GM18499 (cell line): ENCODE results near the gene INMT.

Source experiments
- ATAC-seq: cut with Tn5 transposase; IDR thresholded peaks from one replicate; pipeline ENCODE4 v1.9.1; 2021; ENCODE audit warnings: moderate number of reproducible peaks; ENCODE audit not compliant: insufficient read depth, unreplicated experiment

The INMT gene

DNA sequence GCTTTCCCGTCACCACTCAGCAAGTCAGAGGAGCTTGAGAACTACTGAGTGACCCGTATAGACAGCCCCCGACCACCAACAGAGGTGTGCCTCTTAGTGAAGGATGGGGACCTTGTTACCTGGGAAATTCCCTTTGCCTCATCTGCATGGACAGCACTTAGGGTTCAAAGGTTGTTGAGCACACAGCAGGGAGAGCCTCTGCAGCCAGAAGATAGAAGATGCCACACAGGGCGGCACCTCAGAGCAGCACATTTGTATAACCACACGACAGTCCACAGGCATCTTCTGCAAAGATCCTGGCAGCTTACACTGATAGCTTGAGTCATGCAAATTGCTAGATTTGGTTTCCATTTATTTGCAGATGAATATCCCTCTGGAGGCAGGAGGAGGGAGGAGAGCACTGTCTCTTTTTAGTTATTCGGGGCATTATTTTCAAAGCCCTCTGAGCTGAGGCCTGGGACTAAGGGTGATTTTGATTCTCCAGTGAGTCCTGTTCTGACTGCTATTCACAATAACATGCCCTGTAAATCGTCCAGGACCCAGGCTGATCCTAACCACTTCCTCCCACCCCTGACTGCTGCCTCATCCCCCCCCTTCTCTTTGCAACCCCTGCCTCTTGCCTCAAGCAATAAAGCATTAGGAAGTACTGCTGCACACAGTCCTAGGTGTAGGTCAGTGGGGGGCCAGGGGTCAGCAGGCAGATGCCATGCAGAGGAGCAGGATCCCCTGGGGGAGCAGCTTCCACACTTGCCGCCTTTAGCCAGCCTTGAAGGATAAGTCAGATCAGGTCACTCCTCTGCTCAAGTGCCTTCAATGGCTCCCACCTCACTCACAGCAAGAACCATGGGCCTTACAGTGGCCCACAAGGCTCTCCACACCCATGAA lies 24.6 kb upstream of the INMT start:
- ATAC-seq = no peak

DNA sequence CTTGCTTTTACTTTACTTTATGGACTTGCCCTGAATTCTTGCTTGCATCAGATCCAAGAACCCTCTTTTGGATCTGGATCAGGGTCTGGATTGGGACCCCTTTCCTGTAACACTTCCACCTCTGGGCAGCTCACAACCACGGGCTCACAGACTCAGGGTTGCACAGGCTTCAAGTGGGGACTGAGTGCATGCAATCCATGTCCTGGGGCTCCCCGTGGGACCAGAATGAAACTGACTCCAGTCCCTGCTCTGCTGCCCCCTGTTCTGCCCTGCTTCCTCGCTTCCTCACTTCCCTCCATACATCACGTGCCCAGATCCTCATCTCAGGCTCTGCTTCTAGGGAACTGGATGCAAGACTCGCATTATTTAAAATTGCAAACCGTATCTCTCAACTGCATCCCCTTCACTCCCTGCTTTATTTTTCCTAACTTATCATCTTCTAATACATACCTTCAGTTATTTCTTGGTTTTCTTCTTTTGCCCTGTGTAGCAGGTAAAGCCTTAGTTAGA lies 23.3 kb upstream of the INMT start:
- ATAC-seq = no peak

DNA sequence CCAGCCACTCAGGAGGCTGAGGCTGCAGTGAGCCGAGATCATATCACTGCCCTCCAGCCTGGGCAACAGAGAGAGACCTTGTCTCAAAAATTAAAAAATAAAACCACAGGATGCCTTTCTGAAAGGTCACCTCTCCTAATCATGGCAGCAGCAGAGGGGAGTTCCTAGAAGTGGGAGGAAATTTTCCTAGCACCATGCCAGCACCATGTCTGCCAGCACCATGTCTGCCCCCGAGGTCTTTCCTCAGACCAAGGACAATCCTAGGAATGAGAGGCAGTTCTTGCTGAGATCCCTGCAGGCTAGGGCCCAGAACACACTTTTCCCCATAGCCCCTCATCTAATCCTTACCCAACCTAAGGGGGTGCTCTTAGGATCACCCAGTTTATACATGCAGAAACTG lies 22.3 kb upstream of the INMT start:
- ATAC-seq = no peak

DNA sequence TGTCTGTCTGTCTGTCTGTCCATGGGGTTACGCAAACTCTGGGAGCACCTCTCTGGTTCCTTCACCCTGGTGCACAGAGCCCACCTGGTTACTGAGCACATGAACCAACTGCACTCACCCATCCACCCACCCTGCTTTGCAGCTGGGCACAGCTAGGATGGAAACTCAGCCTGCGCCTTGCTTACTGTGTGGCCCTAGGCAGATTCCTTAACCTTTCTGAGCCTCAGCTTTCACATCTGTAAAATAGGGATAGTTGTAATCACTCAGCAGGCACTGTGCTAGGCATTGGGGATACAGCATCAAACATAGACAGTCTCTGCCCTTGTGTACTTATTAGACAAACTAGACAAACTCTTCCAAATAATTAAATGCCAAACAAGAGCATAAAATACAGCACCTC lies 21.8 kb upstream of the INMT start:
- no peak for ATAC-seq

DNA sequence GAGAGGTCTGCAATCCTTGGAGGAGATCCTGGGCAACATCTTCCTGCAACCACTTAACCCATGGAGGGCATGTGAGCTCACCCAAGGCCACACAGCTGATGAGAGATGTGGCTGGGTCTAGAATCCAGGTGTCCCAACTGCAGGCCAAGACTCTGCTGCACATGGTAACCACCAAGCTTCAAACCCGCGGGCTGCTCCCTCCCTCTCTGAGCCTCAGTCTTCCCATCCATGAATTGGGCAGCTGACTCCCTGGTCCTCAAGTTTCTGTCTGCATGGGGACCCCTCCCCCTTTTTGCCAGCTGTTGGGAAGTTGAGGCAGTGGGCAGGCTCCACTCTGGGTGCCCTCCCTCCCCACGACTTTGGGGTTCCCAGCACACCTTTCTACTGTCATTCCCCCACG lies 20.9 kb upstream of the INMT start:
- ATAC-seq = no peak

DNA sequence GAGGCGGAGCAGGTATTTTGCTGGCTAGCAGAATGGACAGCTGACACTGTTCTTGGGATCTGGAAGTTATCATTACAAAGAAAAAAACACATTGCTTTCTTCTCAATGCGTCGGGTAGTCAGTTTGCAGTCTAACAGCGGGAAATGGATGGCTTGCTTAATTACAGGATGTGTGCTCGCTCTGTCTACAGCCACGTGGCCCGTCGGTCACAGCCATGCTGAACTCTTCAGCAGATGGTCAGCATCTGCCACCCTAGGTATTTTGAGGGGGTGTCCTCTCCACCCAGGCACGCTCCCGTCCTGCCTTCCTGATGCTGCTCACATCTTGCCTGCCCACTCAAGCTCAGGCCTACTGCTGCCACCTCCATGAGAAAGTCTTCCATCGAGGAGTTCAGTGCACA lies 20.4 kb upstream of the INMT start:
- ATAC-seq = no peak

DNA sequence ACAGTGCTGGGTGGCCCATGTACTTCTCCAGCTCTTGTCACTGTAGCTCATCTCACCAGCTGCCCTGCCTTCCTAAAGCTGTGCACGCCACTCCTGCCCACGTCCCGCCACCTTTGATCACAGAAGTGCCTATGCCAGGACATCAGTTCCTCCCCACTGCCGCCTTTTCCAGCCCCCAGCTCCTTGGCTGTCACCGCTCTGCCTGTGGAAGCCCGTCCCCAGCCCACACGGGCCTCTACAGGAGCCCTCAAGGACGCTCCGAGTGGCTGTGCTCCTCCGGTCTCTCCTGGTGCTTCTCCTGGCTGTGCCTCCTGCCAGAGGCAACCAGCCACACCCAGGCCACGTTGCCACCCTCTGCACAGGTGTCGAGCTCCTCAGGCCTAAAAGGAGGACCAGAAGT lies 19.3 kb upstream of the INMT start:
- no peak for ATAC-seq

DNA sequence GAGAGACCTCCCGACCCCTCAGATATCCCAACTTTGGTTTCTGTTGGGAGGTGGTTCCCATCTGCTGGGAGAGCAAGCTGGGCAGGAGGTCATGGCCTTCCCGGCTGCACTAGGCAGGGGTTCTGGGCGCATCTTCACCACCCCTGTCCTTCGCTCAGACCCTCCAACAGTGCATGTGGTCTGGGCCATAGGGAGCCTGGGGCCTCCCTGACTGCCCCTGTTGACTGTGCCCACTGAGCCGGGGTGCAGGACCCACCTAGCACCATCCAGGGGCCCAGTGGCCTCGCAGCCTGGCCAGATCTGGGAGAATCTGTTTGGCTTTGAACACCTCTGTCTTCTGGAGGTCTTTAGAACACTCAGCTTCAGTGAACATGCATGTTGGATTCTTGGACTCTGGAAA lies 18.7 kb upstream of the INMT start:
- no peak for ATAC-seq

DNA sequence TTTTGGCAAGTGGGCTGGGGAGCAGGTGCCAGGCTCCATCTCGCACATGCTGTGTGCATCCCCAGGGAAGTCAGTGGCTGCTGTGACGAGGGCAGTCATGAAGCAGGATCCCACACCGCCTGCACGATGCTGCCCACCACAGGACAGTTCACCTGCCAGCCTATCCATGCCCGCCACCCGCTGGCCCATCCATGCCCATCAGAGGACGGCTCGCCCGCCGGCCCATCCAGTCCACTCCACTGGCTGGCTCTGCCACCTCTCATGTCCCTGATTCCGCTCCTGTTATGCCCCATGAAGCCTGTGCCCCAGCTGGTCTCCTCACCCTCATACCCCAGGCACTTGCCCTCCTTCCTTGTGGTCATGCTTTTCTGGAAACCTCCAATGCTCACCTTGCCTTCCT lies 18.2 kb upstream of the INMT start:
- ATAC-seq = no peak

DNA sequence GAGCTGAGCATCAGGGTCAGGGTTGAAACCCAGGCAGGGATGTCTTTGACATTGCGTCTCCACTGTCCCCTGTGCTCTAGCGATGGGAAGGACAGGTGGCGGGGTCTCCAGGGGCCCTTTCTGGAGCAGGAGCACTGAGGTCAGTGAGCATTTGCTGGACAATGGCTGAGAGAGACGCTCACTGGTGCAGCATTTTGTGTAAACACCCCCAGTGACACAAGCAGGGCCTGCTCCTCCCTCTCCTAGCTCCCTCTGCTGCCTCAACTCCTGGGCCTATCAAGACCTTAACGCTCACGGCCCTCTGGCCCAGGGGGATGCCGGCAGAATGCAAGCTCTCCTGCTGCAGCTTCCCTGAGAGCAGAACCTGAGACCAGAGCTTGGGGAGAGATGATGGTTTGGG lies 17.4 kb upstream of the INMT start:
- ATAC-seq = no peak

DNA sequence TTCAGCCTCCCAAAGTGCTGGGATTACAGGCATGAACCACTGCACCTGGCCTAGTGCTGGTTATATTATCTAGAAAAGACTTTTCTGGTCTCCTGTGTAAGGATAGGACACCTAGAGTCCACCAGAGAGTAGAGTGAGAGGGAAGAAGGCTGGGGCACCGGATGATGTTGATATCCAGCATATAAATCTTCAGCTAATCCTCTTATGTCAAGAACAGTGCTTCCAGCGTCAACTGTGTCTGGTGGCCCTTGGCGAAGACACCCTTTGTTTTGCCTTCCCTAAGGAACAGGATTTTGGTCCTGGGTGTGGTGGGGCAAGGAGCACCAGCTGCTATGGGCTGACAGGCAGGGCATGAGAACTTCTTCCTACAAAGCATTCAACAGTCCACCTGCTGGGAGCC lies 16.3 kb upstream of the INMT start:
- no peak for ATAC-seq

DNA sequence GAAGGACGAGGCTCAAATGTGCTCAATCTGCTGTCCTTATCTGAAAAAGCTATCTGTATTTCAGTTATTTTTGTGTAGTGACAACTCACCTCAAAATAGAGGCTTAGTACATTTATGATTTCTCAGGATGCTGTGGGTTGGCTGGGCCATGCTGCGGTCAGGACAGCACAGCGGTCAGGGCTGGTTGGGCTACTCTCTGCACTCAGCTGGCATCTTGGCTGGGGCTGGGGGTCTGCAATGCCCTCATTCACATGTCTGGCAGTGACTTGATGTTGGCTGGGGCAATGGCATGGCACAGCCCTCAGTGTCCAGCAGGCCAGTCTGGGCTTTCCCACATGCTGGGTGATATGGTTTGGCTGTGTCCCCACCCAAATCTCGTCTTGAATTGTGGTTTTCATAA lies 15.6 kb upstream of the INMT start:
- no peak for ATAC-seq

DNA sequence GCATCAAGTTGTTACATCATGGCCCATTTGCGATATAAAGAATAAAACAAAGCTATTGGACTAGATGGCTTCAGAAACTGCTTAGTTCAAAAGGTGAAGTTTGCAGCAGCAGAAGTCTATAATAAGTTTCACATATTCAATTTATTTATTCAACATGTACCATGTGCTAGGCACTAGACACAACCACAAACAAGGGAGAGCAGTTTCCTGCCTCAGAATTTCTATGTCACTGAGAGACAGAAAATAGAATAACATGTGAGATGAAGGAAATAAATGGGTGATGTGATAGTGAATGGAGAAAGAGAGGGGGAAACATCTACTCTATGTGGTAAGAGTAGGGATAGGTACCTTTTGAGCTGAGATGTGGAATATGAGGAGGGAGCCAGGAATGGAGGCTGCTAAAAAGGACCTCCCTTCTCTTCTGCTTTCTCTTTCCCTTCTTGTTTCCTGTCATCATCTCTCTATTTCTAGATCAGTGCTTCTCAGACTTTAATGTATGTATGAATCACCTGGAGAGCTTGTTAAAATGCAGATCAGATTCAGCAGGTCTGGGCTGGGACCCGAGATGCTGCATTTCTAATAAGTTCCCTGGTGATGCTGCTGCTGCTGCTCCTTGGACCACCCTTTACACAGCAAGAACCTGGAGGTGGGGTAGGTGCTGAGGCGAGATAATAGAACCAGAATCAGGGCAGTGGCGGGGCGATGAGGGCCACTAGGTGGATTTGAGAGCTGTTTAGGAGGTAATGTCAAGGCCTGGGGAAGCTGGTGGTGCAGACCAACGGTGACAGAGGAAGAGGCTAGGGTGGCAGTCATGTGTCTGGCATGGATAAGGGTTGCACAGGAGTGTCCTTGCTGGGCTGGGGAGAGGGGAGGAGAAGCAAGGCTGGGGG lies 13.7 kb upstream of the INMT start:
- no peak for ATAC-seq

DNA sequence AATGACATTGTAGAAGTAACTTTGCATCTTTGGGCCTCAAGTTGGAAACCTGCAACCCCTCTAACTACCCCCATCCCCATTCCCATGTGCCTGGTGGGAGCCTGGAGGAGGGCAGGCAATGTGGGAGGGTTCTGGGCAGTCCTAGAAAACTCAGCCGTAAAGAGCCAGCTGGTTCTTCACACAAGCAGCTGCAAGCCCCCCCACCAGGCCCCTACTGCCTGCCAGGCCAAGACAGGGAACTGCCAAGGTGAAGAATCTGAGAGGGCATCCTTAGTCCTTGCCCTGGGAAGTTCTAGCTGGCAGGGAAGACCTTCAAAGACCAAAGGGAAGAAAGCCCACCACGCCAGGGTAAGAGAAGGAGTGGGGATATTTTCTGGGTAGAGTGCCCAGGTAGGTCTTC lies 12.2 kb upstream of the INMT start:
- no peak for ATAC-seq

DNA sequence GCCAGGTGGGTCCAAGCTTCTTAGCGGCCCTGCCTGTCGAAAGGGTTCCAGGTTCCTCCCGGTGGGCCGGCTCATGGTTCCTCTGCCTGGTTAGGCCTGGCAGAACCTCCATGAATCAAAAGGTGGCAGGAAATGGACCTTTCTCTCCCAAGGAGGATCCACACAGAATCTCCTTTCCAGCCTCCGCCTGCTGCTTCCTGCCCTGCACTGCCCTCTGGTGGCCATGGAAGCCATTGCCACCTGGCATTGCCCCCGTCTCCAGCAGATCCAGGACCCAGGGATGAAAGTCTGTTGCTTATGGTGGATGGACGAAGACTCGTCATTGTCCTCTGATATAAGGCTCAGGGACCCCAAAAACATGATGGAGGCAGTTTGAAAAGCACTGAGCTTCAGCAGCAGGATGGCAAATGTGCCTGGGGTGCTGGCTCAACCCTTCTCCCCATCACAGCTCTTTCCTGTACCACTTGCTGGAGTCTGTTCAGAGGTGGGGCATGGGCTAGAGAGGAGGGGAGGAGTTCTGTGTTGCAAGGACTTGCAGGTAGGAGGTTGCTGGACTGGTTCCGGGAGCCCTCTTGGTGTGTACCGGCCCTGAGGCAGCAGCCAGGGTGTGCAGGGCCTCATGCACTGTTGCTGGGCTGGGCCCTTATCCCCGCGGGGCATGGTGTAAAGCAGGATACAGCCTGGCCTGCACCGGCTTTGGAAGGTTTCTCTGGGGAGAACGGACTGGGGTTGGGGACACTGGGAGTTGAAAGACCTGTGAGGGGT lies 11.3 kb upstream of the INMT start:
- ATAC-seq = no peak

DNA sequence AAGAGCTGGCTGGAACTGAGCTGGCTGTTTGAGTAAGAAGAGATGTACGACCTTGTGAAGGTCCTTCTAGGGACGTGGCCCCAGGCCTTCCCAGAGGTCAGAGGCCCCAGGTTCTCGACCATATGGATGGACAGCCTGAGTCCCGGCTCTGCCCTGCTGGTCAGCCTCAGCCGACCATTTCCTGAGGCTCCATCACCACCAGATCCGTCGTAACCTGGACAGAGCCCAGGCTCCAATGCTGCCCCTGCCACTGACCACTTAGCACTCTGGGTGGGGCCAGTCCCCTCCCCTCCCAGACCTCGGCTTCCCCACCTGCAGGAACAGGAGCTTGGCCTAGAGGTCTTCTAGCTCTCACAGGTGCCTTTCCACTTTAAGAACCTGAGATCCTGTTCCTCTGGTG lies 10.6 kb upstream of the INMT start:
- no peak for ATAC-seq

DNA sequence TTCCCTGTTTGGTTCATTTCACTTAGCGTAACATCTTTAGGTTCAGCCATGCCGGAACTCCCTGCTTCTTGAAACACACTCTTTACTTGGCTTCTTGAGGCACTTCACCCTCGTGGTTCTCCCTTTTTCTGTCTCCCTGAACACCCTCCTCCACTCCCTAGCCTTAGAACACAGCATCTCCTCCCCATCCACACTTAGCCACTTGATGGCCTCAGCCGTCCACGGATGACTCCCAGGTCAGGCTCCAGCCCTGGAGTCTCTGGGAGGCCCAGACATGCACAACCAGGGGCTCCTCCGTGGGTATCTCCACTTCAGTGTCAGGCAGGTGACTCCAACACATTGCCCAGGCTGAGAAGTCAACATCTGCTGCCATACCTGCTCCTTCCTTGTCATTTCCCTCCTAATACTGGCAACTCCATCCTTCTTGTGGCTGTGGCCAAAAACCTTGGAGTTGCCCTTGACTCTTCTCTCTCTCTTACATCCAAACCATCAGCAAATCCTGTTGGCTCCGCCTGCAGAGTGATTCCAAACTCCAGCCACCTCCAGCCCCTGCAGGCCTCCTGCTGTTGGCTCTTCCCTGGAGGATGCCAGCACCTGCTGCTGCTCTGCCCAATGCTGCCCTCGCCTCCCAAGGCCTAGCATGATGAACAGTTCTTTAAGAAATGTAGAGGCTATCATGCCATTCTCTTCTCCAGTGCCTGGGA lies 8.4 kb upstream of the INMT start:
- ATAC-seq = no peak

DNA sequence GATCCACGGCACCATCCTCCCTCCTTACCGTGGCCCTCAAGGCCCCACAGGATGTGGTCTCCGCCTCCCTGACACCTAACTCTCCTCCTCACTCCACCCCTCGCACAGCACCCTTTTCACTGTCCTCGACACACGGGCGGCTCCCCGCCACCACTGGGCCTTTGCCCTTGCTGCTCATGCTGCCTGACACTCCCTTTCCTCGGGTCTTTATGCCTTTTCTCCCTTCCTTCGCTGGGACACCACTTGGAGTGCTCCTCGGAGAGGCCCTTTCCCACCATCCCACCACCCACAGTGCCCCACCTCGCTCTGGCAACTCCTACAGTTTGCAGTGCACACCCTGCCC lies 7.9 kb upstream of the INMT start:
- ATAC-seq = no peak

DNA sequence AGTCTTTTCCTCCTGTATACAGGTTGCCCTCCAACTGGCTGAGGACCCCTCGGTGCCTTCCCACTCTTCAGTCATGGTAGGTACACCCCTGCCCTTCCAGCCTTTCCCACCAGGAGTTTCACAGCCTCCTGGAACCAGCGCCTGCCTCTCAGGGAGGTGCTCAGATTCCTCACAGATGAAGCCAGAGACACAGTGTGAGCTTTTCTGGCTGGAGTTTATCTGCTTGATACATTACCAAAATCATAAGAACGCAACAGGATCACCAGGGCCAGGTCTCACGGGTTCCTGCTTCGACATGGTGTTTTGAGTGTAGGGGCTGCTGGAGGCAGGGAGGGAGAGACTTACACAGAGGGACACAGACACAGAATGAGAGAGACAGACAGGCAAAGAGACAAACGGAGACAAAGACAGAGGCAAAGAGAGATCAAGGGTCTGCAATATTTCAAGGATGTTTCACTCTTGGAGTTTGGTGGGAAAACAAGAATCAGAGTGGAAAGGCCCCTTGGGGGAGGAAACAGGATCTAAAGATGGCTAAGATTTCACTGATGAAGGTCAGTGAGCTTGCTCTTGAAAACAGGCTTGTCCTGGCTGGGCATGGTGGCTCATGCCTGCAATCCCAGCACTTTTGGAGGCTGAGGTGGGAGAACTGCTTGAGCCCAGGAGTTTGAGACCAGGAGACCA lies 6.5 kb upstream of the INMT start:
- no peak for ATAC-seq

DNA sequence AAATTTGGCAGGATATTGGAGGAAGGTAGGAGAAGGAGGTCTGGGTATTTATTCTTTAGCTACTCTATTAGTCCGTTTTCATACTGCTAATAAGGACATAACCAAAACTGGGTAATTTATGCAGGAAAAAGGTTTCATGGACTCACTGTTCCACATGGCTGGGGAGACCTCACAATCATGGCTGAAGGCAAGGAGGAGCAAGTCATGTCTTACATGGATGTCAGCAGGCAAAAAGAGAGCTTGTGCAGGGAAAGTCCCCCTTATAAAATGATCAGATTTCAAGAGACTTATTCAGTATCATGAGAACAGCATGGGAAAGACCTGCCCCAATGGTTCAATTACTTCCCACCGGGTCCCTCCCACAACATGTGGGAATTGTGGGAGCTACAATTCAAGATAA lies 1.9 kb upstream of the INMT start:
- ATAC-seq = no peak
